Panc1 (cell line): ENCODE data around the gene SMAD6.

Source experiments
- CTCF ChIP-seq: fragments of 450-650 bp; IDR thresholded peaks from 2 replicates; pipeline ENCODE4 v1.5.1; 2017; ENCODE audit warnings: mild to moderate bottlenecking
- POLR2AphosphoS5 ChIP-seq: IDR thresholded peaks from 2 replicates; pipeline ENCODE4 v1.6.1; 2012; ENCODE audit warnings: mild to moderate bottlenecking, low read depth, low read length, moderate library complexity
- REST ChIP-seq, 2 experiments: IDR thresholded peaks; 2 replicates each; pipeline ENCODE4 v1.6.1; 2011 to 2012; ENCODE audit warnings: low read depth in 2 of 2, control low read depth in 1 of 2, low read length in 1 of 2, mild to moderate bottlenecking in 1 of 2, moderate library complexity in 1 of 2; ENCODE audit not compliant: insufficient read depth in 1 of 2
- SIN3A ChIP-seq: IDR thresholded peaks from 2 replicates; pipeline ENCODE4 v1.6.1; 2012; ENCODE audit warnings: low read depth, mild to moderate bottlenecking, low read length, moderate library complexity, borderline replicate concordance; ENCODE audit not compliant: insufficient read depth
- TCF7L2 ChIP-seq: IDR thresholded peaks from 2 replicates; pipeline ENCODE4 v1.6.1; 2011; ENCODE audit warnings: mild to moderate bottlenecking, low read depth, low read length, inconsistent platforms

GRCh38 chr15:66691727-66692126 is 10.3 kb upstream of the SMAD6 start:
- no peak for TF ChIP-seq CTCF
- no peak for TF ChIP-seq REST (IDR thresholded peaks at IDR 0.05; ENCODE audit: insufficient read depth in 1 of 2, low read depth in 2 of 2, low read length in 1 of 2)
- TF ChIP-seq SIN3A, result no peak
- TF ChIP-seq TCF7L2, result no peak
- no peak for TF ChIP-seq POLR2AphosphoS5
